ENCODE data around the gene ANO3.

- TF ChIP-seq CTCF (IDR thresholded peaks at IDR 0.05) (no peak), POLR2A (IDR thresholded peaks at IDR 0.05) (no peak), POLR2AphosphoS5 (IDR thresholded peaks at IDR 0.05) (no peak), EP300 (IDR thresholded peaks at IDR 0.05) (no peak)
These were observed 364.4 kb downstream of the ANO3 start for GRCh38 chr11:26696330-26696729.

All from gastroesophageal sphincter (tissue), 3 donors.